SH-SY5Y (cell line): Measurements from ENCODE around the gene CCL18.

Source experiments
- GATA2 ChIP-seq: IDR thresholded peaks from 2 replicates; pipeline ENCODE4 v1.6.1; 2011; ENCODE audit warnings: mild to moderate bottlenecking, low read depth, low read length
- GATA3 ChIP-seq: IDR thresholded peaks from 2 replicates; pipeline ENCODE4 v1.6.1; 2011; ENCODE audit warnings: low read depth, mild to moderate bottlenecking, low read length, moderate library complexity

DNA sequence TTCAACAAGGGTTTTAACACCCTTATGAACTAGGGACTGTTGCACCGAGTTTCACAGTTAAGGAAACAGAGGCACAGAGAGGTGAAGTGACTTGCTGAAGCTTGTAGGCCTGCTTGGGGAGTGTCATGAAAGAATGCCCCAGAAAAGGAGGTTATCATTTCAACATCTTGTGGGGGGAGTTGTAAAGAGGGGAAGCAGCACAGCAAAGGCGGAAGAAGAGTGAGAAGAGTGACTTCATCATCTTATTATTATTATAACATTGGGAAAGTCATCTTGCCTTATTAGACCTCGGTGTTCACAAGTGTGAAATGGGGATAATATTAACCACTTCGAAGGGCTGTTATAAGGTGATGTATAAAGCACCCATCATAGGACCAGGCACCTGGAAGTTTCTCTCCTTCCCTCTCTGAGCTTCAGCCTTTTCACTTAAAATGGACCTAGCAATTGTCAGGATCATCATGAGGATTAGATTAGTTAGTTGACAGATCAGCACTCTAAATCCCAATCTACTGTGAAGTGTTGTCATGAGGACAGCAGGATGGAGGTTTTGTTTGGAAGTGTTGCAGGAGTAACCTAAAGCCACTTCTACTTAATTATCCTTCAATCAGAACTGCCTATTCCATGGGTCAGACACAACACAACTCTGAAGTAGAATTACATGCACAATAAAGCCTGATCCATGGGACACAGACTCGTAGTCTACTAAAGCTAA lies 41.9 kb downstream of the CCL18 start:
- TF ChIP-seq GATA2 (no peak), GATA3 (no peak)
